Liver (tissue), 9 donors: ENCODE measurements around the gene C1orf216. TPM values are rescaled to one million over a fixed set of nuclear protein-coding genes. Genes with fewer than 3 reads are reported as not detected.

Experiments
- DNase-seq: peaks from one replicate; pipeline ENCODE4 v3.0.0-alpha.2; 2017; ENCODE audit warnings: low spot score
- H3K27ac ChIP-seq, 2 donors: one replicate each; pipeline ENCODE4 v1.7.0; 2013; ENCODE audit warnings: inconsistent platforms in 2 of 2, low read length in 2 of 2, control low read depth in 1 of 2, low read depth in 1 of 2, mild to moderate bottlenecking in 1 of 2
- H3K27me3 ChIP-seq, 4 donors: one replicate each; pipeline versions ENCODE4 v1.6.1 to v1.7.0; 2013; ENCODE audit warnings: low read length in 3 of 4, inconsistent platforms in 1 of 4, mild to moderate bottlenecking in 1 of 4, moderate library complexity in 1 of 4; ENCODE audit not compliant: control insufficient read depth in 4 of 4, insufficient read depth in 4 of 4
- H3K36me3 ChIP-seq, 4 donors: one replicate each; pipeline versions ENCODE4 v1.6.1 to v1.7.0; 2013; ENCODE audit warnings: low read length in 3 of 4, mild to moderate bottlenecking in 3 of 4, low read depth in 1 of 4, moderate library complexity in 1 of 4; ENCODE audit not compliant: control insufficient read depth in 4 of 4, insufficient read depth in 3 of 4
- H3K4me1 ChIP-seq, 4 donors: one replicate each; pipeline versions ENCODE4 v1.6.1 to v1.7.0; 2013; ENCODE audit warnings: low read length in 3 of 4, mild to moderate bottlenecking in 3 of 4, moderate library complexity in 1 of 4; ENCODE audit not compliant: control insufficient read depth in 4 of 4, insufficient read depth in 4 of 4
- H3K4me3 ChIP-seq, 3 donors: one replicate each; pipeline versions ENCODE4 v1.6.1 to v1.7.0; 2013; ENCODE audit warnings: low read length in 3 of 3, control low read depth in 1 of 3, low read depth in 1 of 3, mild to moderate bottlenecking in 1 of 3
- H3K9ac ChIP-seq, 2 donors: one replicate each; pipeline ENCODE4 v1.7.0; 2013; ENCODE audit warnings: low read length in 2 of 2, mild to moderate bottlenecking in 2 of 2, moderate library complexity in 2 of 2, control low read depth in 1 of 2, low read depth in 1 of 2
- H3K9me3 ChIP-seq, 4 donors: one replicate each; pipeline versions ENCODE4 v1.6.1 to v1.7.0; 2013; ENCODE audit warnings: low read length in 3 of 4; ENCODE audit not compliant: control insufficient read depth in 4 of 4
- ATF3 ChIP-seq: IDR thresholded peaks from 2 replicates; pipeline ENCODE4 v1.6.1; 2016; ENCODE audit warnings: antibody characterized with exemption
- CTCF ChIP-seq: fragments of 150-350 bp; IDR thresholded peaks from 2 replicates; pipeline ENCODE4 v1.5.1; 2017; ENCODE audit warnings: improper control_type of control experiment, low read depth, low read length; ENCODE audit not compliant: missing input control
- EGR1 ChIP-seq, 2 donors: IDR thresholded peaks; 2 replicates each; pipeline ENCODE4 v1.6.1; 2016 to 2018; ENCODE audit warnings: antibody characterized with exemption in 2 of 2, low read depth in 2 of 2
- FOXA1 ChIP-seq: IDR thresholded peaks from 2 replicates; pipeline ENCODE4 v1.6.1; 2016; ENCODE audit warnings: antibody characterized with exemption
- FOXA2 ChIP-seq: IDR thresholded peaks from 2 replicates; pipeline ENCODE4 v1.6.1; 2016; ENCODE audit warnings: antibody characterized with exemption
- GABPA ChIP-seq, 2 donors: IDR thresholded peaks in 1 of 2; conservative IDR thresholded peaks in 1 of 2; 2 replicates each; pipeline ENCODE4 v1.6.1; 2016; ENCODE audit warnings: antibody characterized with exemption in 2 of 2, mild to moderate bottlenecking in 1 of 2, moderate library complexity in 1 of 2
- HNF4A ChIP-seq, 2 donors: conservative IDR thresholded peaks; 2 replicates each; pipeline ENCODE4 v1.6.1; 2016; ENCODE audit warnings: antibody characterized with exemption in 2 of 2, mild to moderate bottlenecking in 2 of 2
- HNF4G ChIP-seq: IDR thresholded peaks from 2 replicates; pipeline ENCODE4 v1.6.1; 2016; ENCODE audit warnings: antibody characterized with exemption
- JUND ChIP-seq, 2 donors: IDR thresholded peaks; 2 replicates each; pipeline ENCODE4 v1.6.1; 2016; ENCODE audit warnings: antibody characterized with exemption in 2 of 2
- MAX ChIP-seq: IDR thresholded peaks from 2 replicates; pipeline ENCODE4 v1.6.1; 2016; ENCODE audit warnings: antibody characterized with exemption
- RAD21 ChIP-seq, 2 donors: IDR thresholded peaks; 2 replicates each; pipeline ENCODE4 v1.6.1; 2016; ENCODE audit warnings: antibody characterized with exemption in 2 of 2, mild to moderate bottlenecking in 2 of 2
- RXRA ChIP-seq, 2 donors: IDR thresholded peaks; 2 replicates each; pipeline ENCODE4 v1.6.1; 2017 to 2018; ENCODE audit warnings: antibody characterized with exemption in 2 of 2, mild to moderate bottlenecking in 1 of 2
- SP1 ChIP-seq: IDR thresholded peaks from 2 replicates; pipeline ENCODE4 v1.6.1; 2018; ENCODE audit warnings: antibody characterized with exemption, mild to moderate bottlenecking
- YY1 ChIP-seq: IDR thresholded peaks from 2 replicates; pipeline ENCODE4 v1.6.1; 2016; ENCODE audit warnings: antibody characterized with exemption, mild to moderate bottlenecking
- ZBTB33 ChIP-seq: IDR thresholded peaks from 2 replicates; pipeline ENCODE4 v1.6.1; 2016; ENCODE audit warnings: antibody characterized with exemption
- WGBS: extraction: QIAGEN DNeasy Blood & Tissue Kit; methylation state at CpG from one replicate; pipeline ENCODE4 v1.1.7; 2013; 5-methylcytosine and 5-hydroxymethylcytosine counted together
- polyA plus RNA-seq, 2 donors: library from polyadenylated mRNA; stranded (reverse) in 1 of 2; unstranded in 1 of 2; fragments of 200-250 nt in 1 of 2; fragments of >200 nt in 1 of 2; fragmentation: Nextera tagmentation in 1 of 2; extraction: Ambion mirVana in 1 of 2; gene quantifications; one replicate each; pipeline versions ENCODE4 v1.2.1 to v1.2.3, GENCODE V29; 2013 to 2015
- total RNA-seq, 2 donors: library from RNA; depleted of rRNA; stranded (reverse); fragments of >200 nt; gene quantifications; one replicate each; pipeline ENCODE4 v1.2.3, GENCODE V29; 2014
- donor health status: healthy.
- donor health status: healthy.
- donor health status: healthy.
- donor health status: healthy.
- donor health status: healthy.

C1orf216 gene
- total and polyA plus RNA-seq, 4 donors = 1.2 to 3.4 (median 3.0) TPM

- Histone ChIP-seq H3K9ac (no peak overlapping the region), H3K4me3 (no peak overlapping the region), H3K27me3 (no peaks in the 10 kb centered on the region), H3K4me1 (no peaks in the 10 kb centered on the region), H3K36me3 (no peaks in the 10 kb centered on the region), H3K27ac (no peak overlapping the region), H3K9me3 (no peaks in the 10 kb centered on the region)
- TF ChIP-seq RXRA (IDR thresholded peaks at IDR 0.05) (no peak), FOXA2 (no peak), YY1 (no peak), HNF4A (conservative IDR thresholded peaks at IDR 0.05) (no peak), FOXA1 (no peak), ZBTB33 (no peak), JUND (IDR thresholded peaks at IDR 0.05) (no peak), GABPA (IDR thresholded peaks at IDR 0.05 in 1 of 2, conservative IDR thresholded peaks at IDR 0.05 in 1 of 2) (no peak), ATF3 (no peak), HNF4G (no peak), MAX (no peak), EGR1 (IDR thresholded peaks at IDR 0.05; ENCODE audit: low read depth in 2 of 2) (no peak), CTCF (no peak), SP1 (no peak), RAD21 (IDR thresholded peaks at IDR 0.05) (no peak)
- no peak for DNase-seq
Measured at GRCh38 chr1:35763201-35763600, 44.5 kb upstream of the C1orf216 start.

- no peaks in the 10 kb centered on the region for H3K36me3 ChIP-seq
- H3K4me3 ChIP-seq = no peak overlapping the region
- no peaks in the 10 kb centered on the region for H3K9me3 ChIP-seq
- H3K9ac ChIP-seq = no peak overlapping the region
- no peak for TF ChIP-seq RAD21 (IDR thresholded peaks at IDR 0.05)
- DNase-seq = no peak
- no peaks in the 10 kb centered on the region for H3K27me3 ChIP-seq
- H3K27ac ChIP-seq = no peak overlapping the region
- H3K4me1 ChIP-seq = no peaks in the 10 kb centered on the region
- 72% methylated on average over 2 of the region's 2 CpGs for WGBS
Measured at GRCh38 chr1:35762141-35762540, 43.5 kb upstream of the C1orf216 start.

GRCh38 chr1:35756064-35756463 is 37.4 kb upstream of the C1orf216 start:
- no peaks in the 10 kb centered on the region for H3K27me3 ChIP-seq
- no peaks in the 10 kb centered on the region for H3K4me1 ChIP-seq
- TF ChIP-seq MAX (no peak), ZBTB33 (no peak), FOXA1 (no peak)
- no peaks in the 10 kb centered on the region for H3K9me3 ChIP-seq
- H3K27ac ChIP-seq = no peak overlapping the region
- 95% methylated on average over 1 of the region's 1 CpG for WGBS
- no peak overlapping the region for H3K4me3 ChIP-seq
- no peak overlapping the region for H3K9ac ChIP-seq
- no peaks in the 10 kb centered on the region for H3K36me3 ChIP-seq
- DNase-seq = no peak
